Lower lobe of right lung (tissue), 2 donors: ENCODE data around the gene UNKL. TPM values are rescaled to one million over a fixed set of nuclear protein-coding genes. Genes with fewer than 3 reads are reported as not detected.

ENCODE experiments used
- ATAC-seq, 2 donors: fragments of 200-7000 bp; cut with Tn5 transposase; one replicate each; pipeline ENCODE4 v1.9.1; 2020 to 2022; ENCODE audit warnings: mild to moderate bottlenecking in 2 of 2, moderate library complexity in 2 of 2
- DNase-seq: peaks from one replicate; pipeline ENCODE4 v3.0.0-alpha.2; 2020
- H3K27ac ChIP-seq: fragments of 200-600 bp; one replicate; pipeline ENCODE4 v1.8.0; 2022
- H3K27me3 ChIP-seq: fragments of 200-600 bp; one replicate; pipeline ENCODE4 v1.8.0; 2022; ENCODE audit warnings: low read depth
- H3K36me3 ChIP-seq: fragments of 200-600 bp; one replicate; pipeline ENCODE4 v1.8.0; 2022; ENCODE audit warnings: mild to moderate bottlenecking
- H3K4me1 ChIP-seq: fragments of 200-600 bp; one replicate; pipeline ENCODE4 v1.8.0; 2022
- H3K4me3 ChIP-seq: fragments of 200-600 bp; one replicate; pipeline ENCODE4 v1.8.0; 2022; ENCODE audit warnings: mild to moderate bottlenecking
- H3K9me3 ChIP-seq: fragments of 200-600 bp; one replicate; pipeline ENCODE4 v1.8.0; 2022
- intact Hi-C: fragments of 100-400 bp; cut with DNase I; formaldehyde crosslinking; loops from one replicate; pipeline ENCODE4 v1.11.0; 2022
- total RNA-seq: library from RNA; stranded (reverse); fragmentation: NEBNext Ultra II Directional; extraction: Animal tissue kit (Norgen Biotek cat#: 25700); gene quantifications from one replicate; pipeline ENCODE4 v1.2.1, GENCODE V29; 2021
- TF ChIP-seq, protein P1 (sequence below): fragments of 200-600 bp; IDR thresholded peaks from one replicate; pipeline ENCODE4 v1.8.0; 2022; ENCODE audit warnings: antibody characterized with exemption, mild to moderate bottlenecking
- donor health status: DM: no; HTN: yes; CAD: no; lungs with severe emphysema.

UNKL gene
- total RNA-seq, 1 donor from 2014 or later: 23.1 TPM

- Histone ChIP-seq H3K27me3 (no peaks in the 10 kb centered on the region), H3K4me1 (peaks cover 20% of the 10 kb centered on the region), H3K27ac (no peak overlapping the region), H3K9me3 (no peaks in the 10 kb centered on the region), H3K36me3 (peaks cover 70% of the 10 kb centered on the region), H3K4me3 (peak overlapping the region; percentile 55)
- no peak for DNase-seq
- intact Hi-C loops: no loop called here
- peak; percentile 6 to 8 for ATAC-seq
- TF ChIP-seq, protein P1, sequence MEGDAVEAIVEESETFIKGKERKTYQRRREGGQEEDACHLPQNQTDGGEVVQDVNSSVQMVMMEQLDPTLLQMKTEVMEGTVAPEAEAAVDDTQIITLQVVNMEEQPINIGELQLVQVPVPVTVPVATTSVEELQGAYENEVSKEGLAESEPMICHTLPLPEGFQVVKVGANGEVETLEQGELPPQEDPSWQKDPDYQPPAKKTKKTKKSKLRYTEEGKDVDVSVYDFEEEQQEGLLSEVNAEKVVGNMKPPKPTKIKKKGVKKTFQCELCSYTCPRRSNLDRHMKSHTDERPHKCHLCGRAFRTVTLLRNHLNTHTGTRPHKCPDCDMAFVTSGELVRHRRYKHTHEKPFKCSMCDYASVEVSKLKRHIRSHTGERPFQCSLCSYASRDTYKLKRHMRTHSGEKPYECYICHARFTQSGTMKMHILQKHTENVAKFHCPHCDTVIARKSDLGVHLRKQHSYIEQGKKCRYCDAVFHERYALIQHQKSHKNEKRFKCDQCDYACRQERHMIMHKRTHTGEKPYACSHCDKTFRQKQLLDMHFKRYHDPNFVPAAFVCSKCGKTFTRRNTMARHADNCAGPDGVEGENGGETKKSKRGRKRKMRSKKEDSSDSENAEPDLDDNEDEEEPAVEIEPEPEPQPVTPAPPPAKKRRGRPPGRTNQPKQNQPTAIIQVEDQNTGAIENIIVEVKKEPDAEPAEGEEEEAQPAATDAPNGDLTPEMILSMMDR: no peak
These were observed 6.8 kb downstream of the UNKL start for GRCh38 chr16:1407753-1408152.

- intact Hi-C loops: no loop called here
- Histone ChIP-seq H3K4me3 (no peak overlapping the region), H3K27ac (no peak overlapping the region), H3K36me3 (peaks cover 78% of the 10 kb centered on the region), H3K27me3 (no peaks in the 10 kb centered on the region), H3K4me1 (peaks cover 14% of the 10 kb centered on the region), H3K9me3 (no peaks in the 10 kb centered on the region)
- TF ChIP-seq, protein P1: no peak
- DNase-seq (no peak), ATAC-seq (no peak)
These were observed 10.8 kb downstream of the UNKL start for GRCh38 chr16:1403733-1404132.

GRCh38 chr16:1403036-1403435 is 11.5 kb downstream of the UNKL start:
- H3K4me3 ChIP-seq: no peak overlapping the region
- ATAC-seq (no peak), DNase-seq (no peak)
- no peaks in the 10 kb centered on the region for H3K9me3 ChIP-seq
- H3K4me1 ChIP-seq: peaks cover 7% of the 10 kb centered on the region
- H3K36me3 ChIP-seq: peaks cover 85% of the 10 kb centered on the region
- TF ChIP-seq, protein P1: no peak
- intact Hi-C loops: no loop called here
- H3K27ac ChIP-seq: no peak overlapping the region
- H3K27me3 ChIP-seq: no peaks in the 10 kb centered on the region

DNA sequence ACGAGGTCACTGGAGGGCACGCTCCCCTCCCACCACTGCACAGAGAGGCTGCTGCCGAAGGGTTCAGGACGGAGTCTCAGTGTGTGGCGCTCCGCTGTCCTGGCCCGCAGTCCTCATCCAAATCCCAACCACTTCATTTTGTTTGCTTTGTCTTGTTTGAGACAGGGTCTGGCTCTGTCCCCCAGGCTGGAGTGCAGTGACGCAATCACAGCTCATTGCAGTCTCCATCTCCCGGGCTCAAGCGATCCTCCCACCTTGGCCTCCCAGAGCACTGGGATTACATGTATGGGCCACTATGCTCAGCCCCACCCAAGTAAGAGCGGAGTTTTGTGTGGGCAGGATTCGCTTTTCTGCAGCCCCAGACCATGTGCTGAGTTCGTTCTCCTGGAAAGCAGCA is 12.7 kb downstream of the UNKL start:
- Histone ChIP-seq H3K4me3 (no peak overlapping the region), H3K36me3 (peaks cover 88% of the 10 kb centered on the region), H3K27me3 (no peaks in the 10 kb centered on the region), H3K9me3 (no peaks in the 10 kb centered on the region), H3K4me1 (no peaks in the 10 kb centered on the region), H3K27ac (no peak overlapping the region)
- TF ChIP-seq, protein P1: no peak
- intact Hi-C loops: no loop called here
- DNase-seq: no peak
- no peak for ATAC-seq

GRCh38 chr16:1401061-1401757 is 13.3 kb downstream of the UNKL start:
- H3K9me3 ChIP-seq: no peaks in the 10 kb centered on the region
- no peaks in the 10 kb centered on the region for H3K4me1 ChIP-seq
- intact Hi-C loops: no loop called here
- ATAC-seq: no peak
- no peak for DNase-seq
- no peak overlapping the region for H3K4me3 ChIP-seq
- H3K27ac ChIP-seq: no peak overlapping the region
- TF ChIP-seq, protein P1: no peak
- peaks cover 88% of the 10 kb centered on the region for H3K36me3 ChIP-seq
- no peaks in the 10 kb centered on the region for H3K27me3 ChIP-seq
